Activated naive CD4-positive, alpha-beta T cell treated with anti-CD3 and anti-CD28 coated beads, Interleukin-2, amount 50 U/mL, for 24 hours (primary cell): ENCODE results near the gene GPR39.

ENCODE experiments used
- H3K27ac Mint-ChIP-seq: one replicate; pipeline ENCODE4 v1.8.0; 2021; ENCODE audit warnings: mild to moderate bottlenecking, mixed read lengths
- H3K27me3 Mint-ChIP-seq: one replicate; pipeline ENCODE4 v1.8.0; 2021; ENCODE audit warnings: mixed read lengths
- H3K36me3 Mint-ChIP-seq: one replicate; pipeline ENCODE4 v1.8.0; 2021; ENCODE audit warnings: mixed read lengths
- H3K4me1 Mint-ChIP-seq: one replicate; pipeline ENCODE4 v1.8.0; 2021; ENCODE audit warnings: mixed read lengths
- H3K4me3 Mint-ChIP-seq: one replicate; pipeline ENCODE4 v1.8.0; 2021; ENCODE audit warnings: mild to moderate bottlenecking, mixed read lengths
- H3K9me3 Mint-ChIP-seq: one replicate; pipeline ENCODE4 v1.8.0; 2021; ENCODE audit warnings: mixed read lengths

Gene GPR39

DNA sequence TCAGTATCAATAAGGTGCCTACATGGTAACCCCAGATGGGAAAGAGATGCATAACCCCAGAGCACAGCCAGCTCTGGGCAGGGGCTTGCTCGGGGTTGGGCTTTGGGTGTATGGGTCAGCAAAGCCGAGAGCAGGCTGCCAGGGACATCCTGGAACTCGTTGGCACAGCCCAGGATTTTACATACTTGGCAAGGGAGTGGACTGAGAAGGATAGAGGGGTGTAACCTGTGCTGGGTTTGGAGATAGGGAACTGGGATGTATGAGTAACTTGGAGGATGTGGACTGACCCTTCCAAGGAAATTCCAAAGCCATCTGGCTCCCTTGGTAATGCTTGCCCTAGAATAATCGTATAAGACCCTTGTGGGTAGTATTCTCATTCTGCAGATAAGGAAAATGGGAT, 44.2 kb downstream of the GPR39 start:
- Mint-ChIP-seq H3K27ac (no peak overlapping the region), H3K4me3 (no peak overlapping the region), H3K27me3 (peaks cover 4% of the 10 kb centered on the region), H3K36me3 (no peaks in the 10 kb centered on the region), H3K9me3 (peaks cover 5% of the 10 kb centered on the region), H3K4me1 (no peaks in the 10 kb centered on the region)

DNA sequence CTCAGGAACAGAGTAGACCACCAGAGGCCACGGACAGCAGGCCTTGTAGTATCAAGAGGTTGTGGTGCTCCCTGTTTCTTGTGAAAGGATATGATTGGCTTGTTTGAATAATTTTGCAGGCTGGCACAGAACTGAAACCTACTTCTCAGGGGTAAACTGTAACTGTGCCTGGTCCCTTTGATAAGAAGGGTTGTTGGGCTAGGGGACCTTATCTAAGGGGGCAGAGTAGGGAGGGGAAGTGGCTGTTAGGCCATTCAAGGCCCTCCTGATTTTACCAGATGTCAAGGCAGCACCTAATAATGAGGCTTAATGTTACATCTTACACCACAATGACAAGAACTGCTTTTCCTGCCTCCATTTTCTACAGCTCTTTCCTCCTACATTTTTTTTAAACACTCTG, 45.6 kb downstream of the GPR39 start:
- H3K36me3 Mint-ChIP-seq, result no peaks in the 10 kb centered on the region
- H3K4me1 Mint-ChIP-seq, result no peaks in the 10 kb centered on the region
- no peak overlapping the region for H3K4me3 Mint-ChIP-seq
- peaks cover 4% of the 10 kb centered on the region for H3K27me3 Mint-ChIP-seq
- peaks cover 1% of the 10 kb centered on the region for H3K9me3 Mint-ChIP-seq
- H3K27ac Mint-ChIP-seq, result no peak overlapping the region

DNA sequence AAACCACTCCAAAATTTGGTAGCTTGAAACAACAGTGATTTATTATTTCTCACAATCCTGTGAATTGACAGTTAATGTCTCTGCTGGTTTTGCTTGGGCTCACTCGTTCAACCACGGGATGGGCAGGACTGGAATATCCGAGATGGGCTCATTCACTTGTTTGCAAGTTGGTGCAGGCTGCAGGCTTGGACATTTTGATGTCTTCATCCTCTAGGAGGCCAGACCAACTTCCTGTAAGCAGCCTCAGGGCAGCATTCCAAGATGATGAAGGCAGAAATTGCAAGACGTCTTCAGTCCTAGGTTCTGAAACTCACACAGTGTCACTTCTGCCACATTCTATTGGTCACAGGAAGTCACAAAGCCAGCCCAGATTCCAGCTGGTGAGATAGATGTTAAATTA, 47.1 kb downstream of the GPR39 start:
- Mint-ChIP-seq H3K36me3 (no peaks in the 10 kb centered on the region), H3K4me1 (no peaks in the 10 kb centered on the region), H3K4me3 (no peak overlapping the region), H3K27ac (no peak overlapping the region), H3K9me3 (no peaks in the 10 kb centered on the region), H3K27me3 (peaks cover 4% of the 10 kb centered on the region)

DNA sequence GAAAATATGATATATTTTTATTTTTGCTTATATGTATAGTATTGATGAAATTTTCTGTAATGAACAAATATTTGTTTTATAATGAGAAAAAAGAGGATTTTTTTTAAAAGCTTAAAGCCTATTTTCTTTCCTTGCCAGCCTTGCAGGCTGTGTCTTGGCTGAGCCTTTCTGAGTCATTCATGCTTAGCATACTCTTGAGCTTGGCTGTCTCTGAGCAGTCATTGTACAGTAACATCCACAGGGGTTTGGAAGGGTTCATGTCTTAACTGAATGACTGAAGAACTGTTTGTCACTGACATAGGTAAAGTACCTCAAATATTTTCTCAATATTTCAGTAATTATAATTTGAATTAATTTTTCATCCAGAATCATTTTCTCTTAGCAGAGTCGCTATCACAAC, 49.3 kb downstream of the GPR39 start:
- Mint-ChIP-seq H3K4me3 (no peak overlapping the region), H3K36me3 (no peaks in the 10 kb centered on the region), H3K9me3 (no peaks in the 10 kb centered on the region), H3K27ac (no peak overlapping the region), H3K4me1 (no peaks in the 10 kb centered on the region), H3K27me3 (no peaks in the 10 kb centered on the region)

DNA sequence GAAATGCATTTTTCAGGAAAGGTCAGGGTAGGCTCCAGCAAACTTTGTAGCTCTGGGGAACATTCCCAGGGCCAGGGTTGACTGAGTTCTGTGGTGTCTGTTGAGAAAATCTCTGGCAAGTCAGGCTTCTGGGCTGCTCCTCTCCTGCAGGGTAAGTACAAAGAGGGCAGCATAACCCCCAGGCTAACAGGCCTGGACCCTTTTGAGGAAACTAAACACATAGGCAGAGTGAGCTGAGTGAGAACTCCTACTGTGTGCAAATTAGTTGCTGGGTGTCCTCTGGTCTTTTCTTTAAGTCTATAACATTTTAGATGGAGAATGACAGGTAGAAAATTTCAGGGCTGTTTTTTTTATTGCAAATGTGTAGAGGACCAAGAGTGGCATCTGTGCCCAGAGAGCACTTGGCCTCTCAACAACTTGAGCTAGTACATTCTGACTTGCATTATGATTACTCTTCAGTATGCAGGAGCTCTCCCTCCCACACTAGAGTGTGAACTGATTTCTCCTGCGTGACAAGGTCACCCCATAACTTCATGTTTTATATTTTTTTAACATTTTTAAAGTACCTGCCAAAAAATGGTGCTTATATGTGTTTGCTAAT, 49.9 kb downstream of the GPR39 start:
- no peaks in the 10 kb centered on the region for H3K27me3 Mint-ChIP-seq
- H3K4me3 Mint-ChIP-seq, result no peak overlapping the region
- H3K36me3 Mint-ChIP-seq, result no peaks in the 10 kb centered on the region
- H3K27ac Mint-ChIP-seq, result no peak overlapping the region
- no peaks in the 10 kb centered on the region for H3K4me1 Mint-ChIP-seq
- no peaks in the 10 kb centered on the region for H3K9me3 Mint-ChIP-seq

DNA sequence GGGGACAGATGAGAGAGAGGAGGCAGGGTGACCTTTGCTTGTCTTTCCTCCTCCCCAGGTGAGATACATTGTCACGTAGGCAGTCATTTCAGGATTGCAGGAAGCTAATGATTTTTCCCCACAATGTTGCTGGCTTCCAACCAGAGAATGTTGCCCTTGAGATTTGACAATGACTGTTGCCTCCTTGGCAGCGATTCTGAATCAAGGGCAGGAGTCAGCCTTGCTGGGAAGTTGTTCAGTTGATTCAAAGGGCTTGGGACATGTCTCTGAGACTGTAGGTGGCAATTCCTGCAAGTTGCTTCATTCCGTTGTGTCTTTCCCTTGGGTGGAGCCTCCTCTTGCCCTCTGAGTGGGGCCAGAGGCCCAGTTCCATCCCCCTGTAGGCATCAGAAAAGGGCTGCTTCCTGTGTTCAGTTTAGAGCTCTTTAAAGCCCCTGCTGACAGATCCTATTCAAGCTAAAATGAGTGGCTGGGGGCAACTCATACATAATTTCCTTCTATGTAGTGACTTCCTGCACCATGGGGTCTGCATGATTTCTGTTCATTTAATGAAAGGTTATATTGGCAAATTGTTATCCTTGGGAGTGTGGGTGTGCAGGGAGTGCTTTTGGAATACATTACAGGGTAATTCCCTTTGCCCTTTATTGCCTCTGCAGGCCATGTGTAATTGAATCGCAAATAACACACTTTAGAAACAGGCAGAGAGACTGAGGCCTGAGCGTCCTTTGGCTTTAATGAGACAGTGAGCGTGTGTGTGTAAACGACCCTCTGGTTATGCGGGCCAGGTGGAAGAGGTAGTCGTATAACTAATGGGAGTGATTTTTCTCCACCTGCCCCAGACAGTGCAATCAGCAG, 52.4 kb downstream of the GPR39 start:
- Mint-ChIP-seq H3K36me3 (no peaks in the 10 kb centered on the region), H3K4me1 (no peaks in the 10 kb centered on the region), H3K4me3 (no peak overlapping the region), H3K27ac (no peak overlapping the region), H3K9me3 (no peaks in the 10 kb centered on the region), H3K27me3 (no peaks in the 10 kb centered on the region)

DNA sequence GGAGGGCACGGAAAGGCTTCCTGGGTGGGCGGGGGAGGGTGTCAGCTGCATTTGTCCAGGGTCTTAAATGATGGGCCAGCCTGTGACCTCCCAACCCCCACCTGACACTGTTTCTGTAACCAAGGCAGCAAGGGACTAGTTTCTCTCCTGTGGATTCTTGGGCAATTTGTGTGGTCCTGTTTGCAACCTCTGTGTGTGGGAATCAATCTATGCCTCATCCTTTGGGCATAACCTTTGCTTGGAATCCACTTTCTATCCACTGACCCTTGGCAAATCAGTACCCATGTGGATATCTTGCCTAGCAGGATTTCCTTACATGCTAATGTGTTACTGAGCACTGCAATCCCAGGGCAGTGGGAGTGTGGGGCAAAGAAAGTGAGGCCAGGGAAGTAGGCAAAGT, 54.1 kb downstream of the GPR39 start:
- Mint-ChIP-seq H3K36me3 (no peaks in the 10 kb centered on the region), H3K27ac (no peak overlapping the region), H3K27me3 (no peaks in the 10 kb centered on the region), H3K9me3 (no peaks in the 10 kb centered on the region), H3K4me3 (no peak overlapping the region), H3K4me1 (no peaks in the 10 kb centered on the region)

DNA sequence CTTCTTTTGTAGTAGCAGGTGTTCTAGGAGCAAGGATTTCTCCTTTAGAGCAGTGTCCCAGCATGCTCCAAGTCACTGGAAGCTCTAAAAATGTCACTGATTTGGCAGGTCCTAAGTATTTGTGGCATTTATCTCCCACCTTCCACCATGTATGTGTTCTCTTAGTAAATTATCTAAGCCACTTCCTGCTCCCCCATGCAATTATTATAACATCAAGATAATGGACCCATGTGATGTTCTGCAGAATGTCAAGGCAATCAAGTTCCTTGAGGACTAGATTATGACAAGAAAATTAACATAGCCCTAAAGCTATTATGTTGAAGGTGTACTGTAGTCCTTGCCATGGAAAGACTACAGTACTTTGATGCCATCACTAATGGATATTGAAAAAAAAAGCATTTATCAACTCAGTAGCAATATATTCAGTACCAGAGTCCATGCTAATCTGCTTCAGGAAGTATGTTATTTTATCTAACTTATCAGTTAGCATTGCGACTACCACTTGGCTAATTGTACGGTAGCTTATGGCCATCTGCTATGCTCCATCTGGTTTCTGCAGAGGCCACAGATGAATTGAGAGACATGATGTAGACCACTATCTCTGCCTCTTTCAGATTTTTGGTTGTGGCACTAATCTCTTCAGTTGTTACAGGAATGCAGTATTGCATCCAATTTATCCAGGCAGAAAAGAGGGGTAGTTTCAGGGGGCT, 56.7 kb downstream of the GPR39 start:
- no peak overlapping the region for H3K4me3 Mint-ChIP-seq
- H3K36me3 Mint-ChIP-seq, result no peaks in the 10 kb centered on the region
- H3K9me3 Mint-ChIP-seq, result no peaks in the 10 kb centered on the region

DNA sequence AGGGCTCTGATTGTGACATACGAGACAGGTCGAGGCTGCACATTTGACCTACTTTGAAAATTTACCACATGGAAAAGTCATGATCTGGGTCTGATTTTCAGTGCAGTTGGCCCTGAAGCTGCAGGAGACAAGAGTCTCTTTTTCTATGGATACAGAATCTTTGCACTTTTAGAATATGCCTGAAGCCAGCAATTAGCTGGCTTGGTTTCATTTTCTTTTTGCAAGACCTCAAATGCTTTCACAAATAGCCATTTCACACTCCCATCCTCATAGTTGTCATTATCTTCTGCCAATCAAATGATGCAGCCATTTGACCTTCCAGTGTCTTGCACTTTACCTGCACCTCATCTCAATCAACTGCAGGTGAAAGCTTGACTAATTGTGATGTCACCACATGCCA, 59.0 kb downstream of the GPR39 start:
- Mint-ChIP-seq H3K27ac (no peak overlapping the region), H3K9me3 (no peaks in the 10 kb centered on the region), H3K4me1 (no peaks in the 10 kb centered on the region), H3K4me3 (no peak overlapping the region), H3K27me3 (no peaks in the 10 kb centered on the region), H3K36me3 (no peaks in the 10 kb centered on the region)

More for the DNA sequence above, 56.7 kb downstream of the GPR39 start:
- H3K27ac Mint-ChIP-seq, result no peak overlapping the region
- no peaks in the 10 kb centered on the region for H3K27me3 Mint-ChIP-seq
- no peaks in the 10 kb centered on the region for H3K4me1 Mint-ChIP-seq

DNA sequence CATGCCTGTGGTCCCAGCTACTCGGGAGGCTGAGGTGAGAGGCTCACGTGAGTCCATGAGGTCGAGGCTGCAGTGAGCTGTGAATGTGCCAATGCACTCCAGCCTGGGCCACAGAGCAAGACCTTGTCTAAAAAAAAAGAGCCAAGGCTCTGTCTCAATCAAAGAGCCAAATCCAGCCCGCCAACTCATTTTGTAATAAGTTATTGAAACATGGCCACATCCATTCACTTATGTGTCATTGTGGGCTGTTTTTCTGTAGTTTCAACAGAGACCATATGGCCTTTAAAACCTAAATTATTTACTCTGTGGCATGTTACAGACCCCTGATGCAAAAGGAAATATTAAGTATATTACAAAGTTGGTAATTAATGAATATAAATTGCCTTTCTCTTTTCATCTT, 60.8 kb downstream of the GPR39 start:
- Mint-ChIP-seq H3K36me3 (no peaks in the 10 kb centered on the region), H3K4me3 (no peak overlapping the region), H3K4me1 (no peaks in the 10 kb centered on the region), H3K27me3 (no peaks in the 10 kb centered on the region), H3K27ac (no peak overlapping the region), H3K9me3 (no peaks in the 10 kb centered on the region)

DNA sequence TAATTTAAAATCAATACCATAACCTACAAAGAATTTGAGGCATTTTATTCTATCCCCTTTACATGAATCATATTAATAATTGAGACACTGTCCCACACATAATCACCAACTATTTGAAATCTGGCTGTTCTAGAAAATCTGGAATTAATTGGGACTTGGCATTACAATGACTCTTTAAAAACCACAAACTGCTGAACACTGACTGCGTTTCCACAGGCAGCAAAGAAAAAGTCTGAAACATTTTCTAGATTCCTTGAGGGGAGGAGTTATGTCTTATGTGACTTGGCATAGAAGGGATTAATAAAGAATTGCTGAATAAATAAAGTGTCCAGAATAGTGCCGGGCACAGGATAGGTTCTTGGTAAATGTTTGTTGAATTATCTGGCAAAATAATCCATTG, 61.4 kb downstream of the GPR39 start:
- no peaks in the 10 kb centered on the region for H3K27me3 Mint-ChIP-seq
- H3K4me3 Mint-ChIP-seq, result no peak overlapping the region
- H3K9me3 Mint-ChIP-seq, result no peaks in the 10 kb centered on the region
- no peaks in the 10 kb centered on the region for H3K36me3 Mint-ChIP-seq
- no peaks in the 10 kb centered on the region for H3K4me1 Mint-ChIP-seq
- H3K27ac Mint-ChIP-seq, result no peak overlapping the region

DNA sequence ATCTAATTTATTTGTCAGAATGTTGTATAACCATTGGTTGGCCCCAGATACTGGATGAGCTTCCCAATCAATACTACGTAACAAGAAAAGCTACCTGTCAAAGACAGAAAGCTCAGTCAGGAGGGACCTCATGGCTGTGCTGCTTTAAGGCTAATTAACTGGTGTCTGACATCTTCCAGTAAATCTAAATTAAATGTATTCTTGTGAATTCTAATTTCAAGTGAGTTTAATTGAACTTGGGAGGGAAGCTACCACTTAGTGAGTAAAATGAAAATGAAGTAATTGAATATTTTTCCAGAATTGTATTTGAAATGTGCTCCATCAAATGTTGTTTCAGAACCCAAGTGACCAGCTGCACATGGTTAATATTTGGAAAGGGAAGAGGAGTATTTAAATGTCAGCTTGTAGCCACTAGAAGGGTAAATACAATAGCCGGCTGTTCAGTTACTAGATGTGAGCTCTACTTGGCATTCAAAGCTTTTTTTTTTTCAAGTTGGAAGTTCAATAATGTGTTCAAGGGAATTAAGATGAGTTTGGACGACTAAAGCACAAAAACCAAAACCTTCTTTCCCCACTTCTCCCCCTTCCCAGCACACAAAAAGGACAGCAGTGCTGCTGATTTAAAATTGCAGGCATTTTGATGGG, 62.0 kb downstream of the GPR39 start:
- Mint-ChIP-seq H3K4me3 (no peak overlapping the region), H3K27ac (no peak overlapping the region), H3K9me3 (no peaks in the 10 kb centered on the region), H3K36me3 (no peaks in the 10 kb centered on the region), H3K4me1 (no peaks in the 10 kb centered on the region), H3K27me3 (no peaks in the 10 kb centered on the region)

DNA sequence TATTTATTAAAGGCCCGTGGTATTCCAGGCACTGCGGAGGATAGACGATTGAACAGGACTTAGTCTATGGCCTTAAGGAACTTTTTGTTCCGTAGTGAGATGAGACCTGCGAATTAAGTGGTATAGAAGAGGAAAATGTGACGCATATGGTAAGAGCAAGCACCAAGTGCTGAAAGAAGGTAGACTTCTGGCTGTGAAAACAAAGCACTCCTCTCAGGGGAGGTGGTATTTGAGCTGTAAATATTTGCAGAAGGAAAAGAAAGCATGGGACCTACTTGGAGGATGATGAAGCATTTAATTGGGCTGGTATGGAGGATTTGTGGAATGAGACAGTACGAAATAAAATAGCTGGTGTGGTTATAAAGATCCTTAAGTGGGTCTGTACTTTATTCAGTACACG, 62.5 kb downstream of the GPR39 start:
- Mint-ChIP-seq H3K27ac (no peak overlapping the region), H3K9me3 (no peaks in the 10 kb centered on the region), H3K36me3 (no peaks in the 10 kb centered on the region), H3K4me3 (no peak overlapping the region), H3K27me3 (no peaks in the 10 kb centered on the region), H3K4me1 (no peaks in the 10 kb centered on the region)

DNA sequence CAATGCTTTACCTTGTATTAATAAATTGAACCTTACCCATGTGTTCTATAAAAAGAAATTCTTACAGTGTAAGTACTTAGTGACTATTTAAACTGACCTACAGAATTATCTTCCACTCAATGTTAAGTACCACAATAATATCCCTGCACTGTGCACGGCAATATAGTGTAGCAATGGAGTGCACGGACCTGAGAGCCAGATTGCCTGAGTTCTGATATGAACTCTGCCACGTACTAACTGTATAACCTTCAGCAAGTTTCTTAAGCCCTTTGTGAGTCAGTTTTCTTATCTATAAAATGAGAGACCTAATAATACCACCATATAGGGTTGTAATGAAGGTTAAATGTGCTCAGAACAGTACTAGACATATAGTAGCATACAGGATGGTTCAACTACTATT, 66.2 kb downstream of the GPR39 start:
- H3K27me3 Mint-ChIP-seq, result no peaks in the 10 kb centered on the region
- H3K36me3 Mint-ChIP-seq, result no peaks in the 10 kb centered on the region
- no peaks in the 10 kb centered on the region for H3K4me1 Mint-ChIP-seq
- no peak overlapping the region for H3K27ac Mint-ChIP-seq
- H3K9me3 Mint-ChIP-seq, result no peaks in the 10 kb centered on the region
- no peak overlapping the region for H3K4me3 Mint-ChIP-seq

DNA sequence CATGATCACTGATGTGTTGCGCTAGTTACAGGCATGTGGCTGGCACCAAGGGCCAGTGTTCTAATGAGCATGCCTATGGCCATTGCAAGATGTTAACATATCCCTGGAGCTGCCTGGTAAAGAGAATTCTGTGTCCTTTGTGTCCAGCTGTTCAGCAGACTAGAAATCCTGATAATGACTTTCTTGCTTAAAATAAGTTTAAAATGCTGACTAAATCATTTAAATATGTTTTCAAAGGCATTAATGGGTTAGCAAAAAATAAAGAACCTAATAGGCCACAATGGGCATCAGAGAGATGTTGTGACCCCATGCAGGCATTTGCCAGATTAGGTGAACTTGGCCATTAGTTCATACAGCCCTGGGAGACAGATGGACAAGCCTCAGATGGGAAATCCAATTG, 67.5 kb downstream of the GPR39 start:
- Mint-ChIP-seq H3K4me3 (no peak overlapping the region), H3K9me3 (no peaks in the 10 kb centered on the region), H3K27ac (no peak overlapping the region), H3K27me3 (peaks cover 3% of the 10 kb centered on the region), H3K4me1 (no peaks in the 10 kb centered on the region), H3K36me3 (no peaks in the 10 kb centered on the region)

DNA sequence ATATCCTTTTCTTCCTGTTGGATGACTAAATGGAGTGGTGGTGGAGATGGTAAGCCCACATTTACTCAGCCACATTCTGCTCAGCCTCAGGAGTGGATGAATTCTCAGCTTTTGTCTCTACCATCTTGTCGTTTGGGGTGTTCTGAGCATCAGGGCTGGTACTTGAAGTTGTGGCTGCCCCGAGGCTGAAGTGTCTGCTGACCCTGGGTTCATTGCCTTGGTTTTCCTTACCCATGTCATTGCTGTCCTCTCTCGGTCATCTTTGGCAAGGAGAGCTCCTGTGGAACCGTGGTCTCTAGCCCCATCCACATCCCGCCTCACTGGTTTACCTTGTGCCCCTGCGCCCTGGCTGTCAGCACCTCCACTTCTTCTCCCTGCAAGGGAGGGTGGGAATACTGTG, 71.9 kb downstream of the GPR39 start:
- H3K4me1 Mint-ChIP-seq, result no peaks in the 10 kb centered on the region
- H3K9me3 Mint-ChIP-seq, result no peaks in the 10 kb centered on the region
- H3K4me3 Mint-ChIP-seq, result no peak overlapping the region
- H3K27me3 Mint-ChIP-seq, result peaks cover 7% of the 10 kb centered on the region
- no peak overlapping the region for H3K27ac Mint-ChIP-seq
- H3K36me3 Mint-ChIP-seq, result no peaks in the 10 kb centered on the region
